ENCODE results near the gene AAK1.

The AAK1 gene

GRCh38 chr2:69646714-69647113, 3.2 kb upstream of the AAK1 start:
- Histone ChIP-seq H3K27ac (ENCODE audit: low read length) (no peak overlapping the region), H2AFZ (ENCODE audit: low read depth, low read length) (no peak overlapping the region), H3K9ac (ENCODE audit: low read length) (no peak overlapping the region), H3K27me3 (ENCODE audit: low read depth, low read length) (peaks cover 57% of the 10 kb centered on the region), H3K9me3 (ENCODE audit: insufficient read depth, low read length) (no peaks in the 10 kb centered on the region), H3K79me2 (ENCODE audit: low read length) (no peaks in the 10 kb centered on the region), H3K36me3 (replicated peaks; ENCODE audit: low read depth, low read length) (no peaks in the 10 kb centered on the region), H3K4me2 (ENCODE audit: low read length) (no peak overlapping the region), H3K4me1 (ENCODE audit: low read length) (peaks cover 28% of the 10 kb centered on the region), H3K4me3 (ENCODE audit: low read length) (no peak overlapping the region), H4K20me1 (ENCODE audit: insufficient read depth, low read length) (no peaks in the 10 kb centered on the region)
- no peak for TF ChIP-seq EZH2phosphoT487 (IDR thresholded peaks at IDR 0.05; ENCODE audit: low read depth)
- TF ChIP-seq, protein P1, sequence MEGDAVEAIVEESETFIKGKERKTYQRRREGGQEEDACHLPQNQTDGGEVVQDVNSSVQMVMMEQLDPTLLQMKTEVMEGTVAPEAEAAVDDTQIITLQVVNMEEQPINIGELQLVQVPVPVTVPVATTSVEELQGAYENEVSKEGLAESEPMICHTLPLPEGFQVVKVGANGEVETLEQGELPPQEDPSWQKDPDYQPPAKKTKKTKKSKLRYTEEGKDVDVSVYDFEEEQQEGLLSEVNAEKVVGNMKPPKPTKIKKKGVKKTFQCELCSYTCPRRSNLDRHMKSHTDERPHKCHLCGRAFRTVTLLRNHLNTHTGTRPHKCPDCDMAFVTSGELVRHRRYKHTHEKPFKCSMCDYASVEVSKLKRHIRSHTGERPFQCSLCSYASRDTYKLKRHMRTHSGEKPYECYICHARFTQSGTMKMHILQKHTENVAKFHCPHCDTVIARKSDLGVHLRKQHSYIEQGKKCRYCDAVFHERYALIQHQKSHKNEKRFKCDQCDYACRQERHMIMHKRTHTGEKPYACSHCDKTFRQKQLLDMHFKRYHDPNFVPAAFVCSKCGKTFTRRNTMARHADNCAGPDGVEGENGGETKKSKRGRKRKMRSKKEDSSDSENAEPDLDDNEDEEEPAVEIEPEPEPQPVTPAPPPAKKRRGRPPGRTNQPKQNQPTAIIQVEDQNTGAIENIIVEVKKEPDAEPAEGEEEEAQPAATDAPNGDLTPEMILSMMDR (IDR thresholded peaks at IDR 0.05; ENCODE audit: low read depth, low read length) = no peak

DNA sequence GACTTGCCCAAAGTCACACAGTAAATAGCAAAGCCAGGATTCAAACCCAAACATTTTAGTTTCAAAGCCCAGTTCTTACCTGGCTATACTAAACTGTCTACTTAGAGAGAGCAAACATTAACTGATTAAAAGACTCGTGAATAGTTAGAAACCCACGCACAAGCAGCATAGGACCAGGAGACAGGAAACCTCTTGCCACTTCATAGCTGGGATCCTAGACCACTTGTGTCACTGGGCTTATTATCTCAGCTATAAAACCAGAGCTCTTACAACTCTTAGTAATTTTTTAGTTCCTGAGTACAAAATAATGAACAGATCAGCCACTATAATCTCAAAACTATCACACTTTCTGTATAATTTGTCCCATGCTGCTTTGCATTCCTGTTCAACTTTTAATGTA, 2.4 kb upstream of the AAK1 start:
- H3K36me3 ChIP-seq (replicated peaks; ENCODE audit: low read depth, low read length) = no peaks in the 10 kb centered on the region
- H3K27me3 ChIP-seq (ENCODE audit: low read depth, low read length) = peaks cover 59% of the 10 kb centered on the region
- no peaks in the 10 kb centered on the region for H4K20me1 ChIP-seq (ENCODE audit: insufficient read depth, low read length)
- H3K9ac ChIP-seq (ENCODE audit: low read length) = no peak overlapping the region
- no peak overlapping the region for H3K4me2 ChIP-seq (ENCODE audit: low read length)
- peaks cover 28% of the 10 kb centered on the region for H3K4me1 ChIP-seq (ENCODE audit: low read length)
- H2AFZ ChIP-seq (ENCODE audit: low read depth, low read length) = no peak overlapping the region
- H3K9me3 ChIP-seq (ENCODE audit: insufficient read depth, low read length) = no peaks in the 10 kb centered on the region
- no peak overlapping the region for H3K4me3 ChIP-seq (ENCODE audit: low read length)
- no peak overlapping the region for H3K27ac ChIP-seq (ENCODE audit: low read length)
- TF ChIP-seq, protein P1 (IDR thresholded peaks at IDR 0.05; ENCODE audit: low read depth, low read length) = no peak
- TF ChIP-seq EZH2phosphoT487 (IDR thresholded peaks at IDR 0.05; ENCODE audit: low read depth) = no peak
- no peaks in the 10 kb centered on the region for H3K79me2 ChIP-seq (ENCODE audit: low read length)

DNA sequence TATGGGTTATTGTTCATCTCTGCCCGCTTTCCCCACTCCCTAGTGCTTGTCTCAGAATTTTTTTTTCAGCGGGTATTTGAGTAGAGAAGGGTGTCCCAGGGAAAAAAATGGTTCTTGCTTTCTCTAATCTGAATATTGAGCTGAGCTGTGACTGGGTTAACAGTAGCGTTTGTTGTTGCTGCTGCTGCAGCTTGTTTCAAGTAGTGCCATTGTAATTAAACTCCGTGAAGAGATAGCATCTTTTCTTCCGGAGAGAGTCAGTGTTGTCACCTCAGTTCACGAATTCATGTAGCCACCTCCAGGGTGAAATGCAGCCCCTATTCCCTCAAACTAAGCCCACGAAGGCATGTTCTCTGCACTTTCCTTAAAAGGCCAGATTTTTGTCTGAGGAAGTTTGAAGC, 1.5 kb upstream of the AAK1 start:
- H3K27ac ChIP-seq (ENCODE audit: low read length) = no peak overlapping the region
- no peaks in the 10 kb centered on the region for H4K20me1 ChIP-seq (ENCODE audit: insufficient read depth, low read length)
- peak overlapping the region; percentile 96 for H3K4me3 ChIP-seq (ENCODE audit: low read length)
- H3K4me2 ChIP-seq (ENCODE audit: low read length) = peak overlapping the region; percentile 97
- H3K9me3 ChIP-seq (ENCODE audit: insufficient read depth, low read length) = no peaks in the 10 kb centered on the region
- peaks cover 28% of the 10 kb centered on the region for H3K4me1 ChIP-seq (ENCODE audit: low read length)
- H3K27me3 ChIP-seq (ENCODE audit: low read depth, low read length) = peaks cover 57% of the 10 kb centered on the region
- H2AFZ ChIP-seq (ENCODE audit: low read depth, low read length) = no peak overlapping the region
- no peak overlapping the region for H3K9ac ChIP-seq (ENCODE audit: low read length)
- no peak for TF ChIP-seq EZH2phosphoT487 (IDR thresholded peaks at IDR 0.05; ENCODE audit: low read depth)
- TF ChIP-seq, protein P1 (IDR thresholded peaks at IDR 0.05; ENCODE audit: low read depth, low read length) = no peak
- no peaks in the 10 kb centered on the region for H3K79me2 ChIP-seq (ENCODE audit: low read length)
- no peaks in the 10 kb centered on the region for H3K36me3 ChIP-seq (replicated peaks; ENCODE audit: low read depth, low read length)

- TF ChIP-seq, protein P1 (IDR thresholded peaks at IDR 0.05; ENCODE audit: low read depth, low read length) = no peak
- no peak for TF ChIP-seq EZH2phosphoT487 (IDR thresholded peaks at IDR 0.05; ENCODE audit: low read depth)
- Histone ChIP-seq H3K4me1 (ENCODE audit: low read length) (peaks cover 28% of the 10 kb centered on the region), H3K9me3 (ENCODE audit: insufficient read depth, low read length) (no peaks in the 10 kb centered on the region), H3K27me3 (ENCODE audit: low read depth, low read length) (peaks cover 55% of the 10 kb centered on the region), H3K4me2 (ENCODE audit: low read length) (peak overlapping the region; percentile 97), H3K27ac (ENCODE audit: low read length) (no peak overlapping the region), H3K36me3 (replicated peaks; ENCODE audit: low read depth, low read length) (no peaks in the 10 kb centered on the region), H3K9ac (ENCODE audit: low read length) (peak overlapping the region; percentile 93), H3K4me3 (ENCODE audit: low read length) (peak overlapping the region; percentile 96), H2AFZ (ENCODE audit: low read depth, low read length) (peak overlapping the region; percentile 99), H4K20me1 (ENCODE audit: insufficient read depth, low read length) (no peaks in the 10 kb centered on the region), H3K79me2 (ENCODE audit: low read length) (no peaks in the 10 kb centered on the region)
Observed at GRCh38 chr2:69644506-69644979, 1.0 kb upstream of the AAK1 start.

All from OCI-LY3 (cell line).